Measurements from ENCODE around the gene ANO1. TPM values are rescaled to one million over a fixed set of nuclear protein-coding genes. Genes with fewer than 3 reads are reported as not detected.

The ANO1 gene

GRCh38 chr11:70233034-70233433, 154.9 kb downstream of the ANO1 start:
- Histone ChIP-seq H3K14ac (ENCODE audit: low read length in 2 of 2) (no peak overlapping the region), H2BK15ac (ENCODE audit: low read depth, poor library complexity, severe bottlenecking) (no peak overlapping the region), H3K9me3 (ENCODE audit: control insufficient read depth, low read length) (no peaks in the 10 kb centered on the region), H3K27ac (ENCODE audit: low read length, poor library complexity, severe bottlenecking) (no peak overlapping the region), H3K4me1 (ENCODE audit: control insufficient read depth, insufficient read depth, low read depth, low read length) (peaks cover 8% of the 10 kb centered on the region), H4K8ac (ENCODE audit: low read length) (no peak overlapping the region), H2BK5ac (ENCODE audit: low read depth, low read length, poor library complexity, severe bottlenecking) (no peak overlapping the region), H3K18ac (ENCODE audit: low read depth in 1 of 2, low read length in 2 of 2) (no peak overlapping the region), H3K4me3 (ENCODE audit: insufficient read depth in 1 of 2, low read depth in 1 of 2, low read length in 2 of 2) (no peak overlapping the region), H3K9ac (ENCODE audit: low read length) (no peak overlapping the region), H3K4me2 (ENCODE audit: low read length, poor library complexity, severe bottlenecking) (no peak overlapping the region), H2BK12ac (ENCODE audit: low read length in 2 of 2) (no peak overlapping the region), H4K91ac (ENCODE audit: low read length) (no peak overlapping the region), H2AK5ac (ENCODE audit: low read length, severe bottlenecking) (no peak overlapping the region), H2BK120ac (ENCODE audit: low read depth, low read length) (no peak overlapping the region), H3K27me3 (ENCODE audit: control insufficient read depth in 1 of 2, insufficient read depth in 1 of 2, low read length in 2 of 2) (no peaks in the 10 kb centered on the region), H3K4ac (ENCODE audit: low read depth in 1 of 2, low read length in 2 of 2) (no peak overlapping the region), H3K23ac (ENCODE audit: low read length in 2 of 2) (no peak overlapping the region), H3K36me3 (ENCODE audit: control insufficient read depth in 1 of 2, insufficient read depth in 2 of 2, low read depth in 1 of 2, low read length in 2 of 2) (no peaks in the 10 kb centered on the region), H2AFZ (ENCODE audit: low read depth, low read length) (no peak overlapping the region), H3K79me1 (replicated peaks; ENCODE audit: low read length, poor library complexity, severe bottlenecking) (no peaks in the 10 kb centered on the region)
- DNase-seq, result no peak

GRCh38 chr11:70233511-70233934, 155.4 kb downstream of the ANO1 start:
- H2BK120ac ChIP-seq (ENCODE audit: low read depth, low read length), result no peak overlapping the region
- no peaks in the 10 kb centered on the region for H3K79me1 ChIP-seq (replicated peaks; ENCODE audit: low read length, poor library complexity, severe bottlenecking)
- H3K18ac ChIP-seq (ENCODE audit: low read depth in 1 of 2, low read length in 2 of 2), result no peak overlapping the region
- no peak overlapping the region for H4K91ac ChIP-seq (ENCODE audit: low read length)
- no peak overlapping the region for H3K9ac ChIP-seq (ENCODE audit: low read length)
- 61% methylated on average over 11 of the region's 11 CpGs for WGBS
- H2BK5ac ChIP-seq (ENCODE audit: low read depth, low read length, poor library complexity, severe bottlenecking), result no peak overlapping the region
- no peaks in the 10 kb centered on the region for H3K27me3 ChIP-seq (ENCODE audit: control insufficient read depth in 1 of 2, insufficient read depth in 1 of 2, low read length in 2 of 2)
- peak overlapping the region in 1 of 2 experiments; percentile 11 for H3K14ac ChIP-seq (ENCODE audit: low read length in 2 of 2)
- no peak overlapping the region for H3K27ac ChIP-seq (ENCODE audit: low read length, poor library complexity, severe bottlenecking)
- no peak overlapping the region for H4K8ac ChIP-seq (ENCODE audit: low read length)
- H3K4ac ChIP-seq (ENCODE audit: low read depth in 1 of 2, low read length in 2 of 2), result no peak overlapping the region
- no peak overlapping the region for H3K23ac ChIP-seq (ENCODE audit: low read length in 2 of 2)
- H2AK5ac ChIP-seq (ENCODE audit: low read length, severe bottlenecking), result no peak overlapping the region
- H3K4me1 ChIP-seq (ENCODE audit: control insufficient read depth, insufficient read depth, low read depth, low read length), result peaks cover 8% of the 10 kb centered on the region
- no peak overlapping the region for H3K4me2 ChIP-seq (ENCODE audit: low read length, poor library complexity, severe bottlenecking)
- no peak overlapping the region for H2AFZ ChIP-seq (ENCODE audit: low read depth, low read length)
- no peak overlapping the region for H2BK12ac ChIP-seq (ENCODE audit: low read length in 2 of 2)
- no peak overlapping the region for H3K4me3 ChIP-seq (ENCODE audit: insufficient read depth in 1 of 2, low read depth in 1 of 2, low read length in 2 of 2)
- H3K9me3 ChIP-seq (ENCODE audit: control insufficient read depth, low read length), result no peaks in the 10 kb centered on the region
- no peaks in the 10 kb centered on the region for H3K36me3 ChIP-seq (ENCODE audit: control insufficient read depth in 1 of 2, insufficient read depth in 2 of 2, low read depth in 1 of 2, low read length in 2 of 2)
- peak; percentile 55 for DNase-seq
- no peak overlapping the region for H2BK15ac ChIP-seq (ENCODE audit: low read depth, poor library complexity, severe bottlenecking)

- Histone ChIP-seq H3K18ac (ENCODE audit: low read depth in 1 of 2, low read length in 2 of 2) (no peak overlapping the region), H3K23ac (ENCODE audit: low read length in 2 of 2) (no peak overlapping the region), H4K91ac (ENCODE audit: low read length) (no peak overlapping the region), H3K4me1 (ENCODE audit: control insufficient read depth, insufficient read depth, low read depth, low read length) (peaks cover 8% of the 10 kb centered on the region), H2BK5ac (ENCODE audit: low read depth, low read length, poor library complexity, severe bottlenecking) (no peak overlapping the region), H3K4ac (ENCODE audit: low read depth in 1 of 2, low read length in 2 of 2) (no peak overlapping the region), H3K27ac (ENCODE audit: low read length, poor library complexity, severe bottlenecking) (no peak overlapping the region), H2AFZ (ENCODE audit: low read depth, low read length) (no peak overlapping the region), H2BK12ac (ENCODE audit: low read length in 2 of 2) (no peak overlapping the region), H3K9ac (ENCODE audit: low read length) (no peak overlapping the region), H3K27me3 (ENCODE audit: control insufficient read depth in 1 of 2, insufficient read depth in 1 of 2, low read length in 2 of 2) (no peaks in the 10 kb centered on the region), H3K79me1 (replicated peaks; ENCODE audit: low read length, poor library complexity, severe bottlenecking) (no peaks in the 10 kb centered on the region), H3K4me3 (ENCODE audit: insufficient read depth in 1 of 2, low read depth in 1 of 2, low read length in 2 of 2) (no peak overlapping the region), H2BK15ac (ENCODE audit: low read depth, poor library complexity, severe bottlenecking) (no peak overlapping the region), H3K14ac (ENCODE audit: low read length in 2 of 2) (peak overlapping the region in 1 of 2 experiments; percentile 11), H3K36me3 (ENCODE audit: control insufficient read depth in 1 of 2, insufficient read depth in 2 of 2, low read depth in 1 of 2, low read length in 2 of 2) (no peaks in the 10 kb centered on the region), H3K4me2 (ENCODE audit: low read length, poor library complexity, severe bottlenecking) (no peak overlapping the region), H2BK120ac (ENCODE audit: low read depth, low read length) (no peak overlapping the region), H2AK5ac (ENCODE audit: low read length, severe bottlenecking) (no peak overlapping the region), H3K9me3 (ENCODE audit: control insufficient read depth, low read length) (no peaks in the 10 kb centered on the region), H4K8ac (ENCODE audit: low read length) (no peak overlapping the region)
- WGBS, result 95% methylated on average over 9 of the region's 9 CpGs
- DNase-seq, result no peak
These were observed 155.8 kb downstream of the ANO1 start for GRCh38 chr11:70233962-70234361.

Small RNA genes lying within 50 kb of the gene (small RNA-seq; reads per million reads assigned to genes)
- not detected for gene RNU6-1175P (ENCODE audit: low read depth)

All from mesenchymal stem cell (in vitro differentiated cells and primary cell).